Gastrocnemius medialis (tissue), 4 donors: Measurements from ENCODE around the gene DNAH17. TPM values are rescaled to one million over a fixed set of nuclear protein-coding genes. Genes with fewer than 3 reads are reported as not detected.

Experiments
- ATAC-seq, 2 donors: fragments of 150-250 bp; one replicate each; pipeline ENCODE4 v1.9.1; 2016
- DNase-seq, 2 donors: peaks; one replicate each; pipeline ENCODE4 v3.0.0-alpha.2; 2019
- H3K27ac ChIP-seq, 4 donors: fragments of 200-600 bp; sonication (generic); 1 replicate in 1 of 4; 2 replicates in 3 of 4; pipeline ENCODE4 v1.5.1; 2016 to 2018; ENCODE audit warnings: mild to moderate bottlenecking in 2 of 4, moderate library complexity in 1 of 4
- H3K27me3 ChIP-seq, 3 donors: fragments of 200-600 bp; sonication (generic) in 2 of 3; 1 replicate in 1 of 3; 2 replicates in 2 of 3; pipeline versions ENCODE4 v1.5.1 to v1.6.0; 2016 to 2019; ENCODE audit warnings: mild to moderate bottlenecking in 1 of 3, moderate library complexity in 1 of 3
- H3K36me3 ChIP-seq, 2 donors: fragments of 200-600 bp; sonication (generic) in 1 of 2; one replicate each; pipeline ENCODE4 v1.5.1; 2017 to 2018
- H3K4me1 ChIP-seq, 2 donors: fragments of 200-600 bp; sonication (generic) in 1 of 2; one replicate each; pipeline ENCODE4 v1.5.1; 2016 to 2017; ENCODE audit warnings: mild to moderate bottlenecking in 2 of 2
- H3K4me3 ChIP-seq, 4 donors: fragments of 200-600 bp; sonication (generic) in 3 of 4; 1 replicate in 1 of 4; 2 replicates in 3 of 4; pipeline ENCODE4 v1.5.1; 2016 to 2019; ENCODE audit warnings: mild to moderate bottlenecking in 2 of 4
- H3K9me3 ChIP-seq, 3 donors: fragments of 200-600 bp; sonication (generic) in 2 of 3; 1 replicate in 1 of 3; 2 replicates in 2 of 3; pipeline ENCODE4 v1.5.1; 2016 to 2019
- POLR2A ChIP-seq, 2 donors: fragments of 450-650 bp; IDR thresholded peaks; one replicate each; pipeline ENCODE4 v1.6.1; 2017; ENCODE audit warnings: antibody characterized with exemption in 2 of 2, mild to moderate bottlenecking in 2 of 2, moderate library complexity in 2 of 2
- in situ Hi-C, 4 donors: fragments of 200-750 bp; cut with MboI; loops; one replicate each; pipeline versions ENCODE4 v1.15.0 to v1.8.0; 2017; ENCODE audit warnings: low sequenced_read_pairs in 4 of 4
- intact Hi-C: fragments of 100-400 bp; cut with DNase I; formaldehyde crosslinking; loops from one replicate; pipeline ENCODE4 v1.15.1; 2023; ENCODE audit warnings: low total_unique reads
- total RNA-seq, 4 donors: library from RNA; depleted of rRNA; stranded (reverse); fragments of >200 nt; gene quantifications; one replicate each; pipeline versions ENCODE4 v1.1.0 to v1.2.3, GENCODE V29; 2016
- TF ChIP-seq, protein P1 (sequence below), 5 experiments: fragments of 450-650 bp in 3 of 5; fragments of 200-600 bp in 2 of 5; sonication (generic) in 2 of 5; IDR thresholded peaks in 4 of 5; conservative IDR thresholded peaks in 1 of 5; 1 replicate in 4 of 5; 2 replicates in 1 of 5; pipeline ENCODE4 v1.5.1; 2016 to 2019; ENCODE audit warnings: antibody characterized with exemption in 5 of 5, mild to moderate bottlenecking in 3 of 5, moderate library complexity in 3 of 5

The DNAH17 gene
- total RNA-seq, 4 donors from 2014 or later = 0.56 TPM; not detected in 3

DNA sequence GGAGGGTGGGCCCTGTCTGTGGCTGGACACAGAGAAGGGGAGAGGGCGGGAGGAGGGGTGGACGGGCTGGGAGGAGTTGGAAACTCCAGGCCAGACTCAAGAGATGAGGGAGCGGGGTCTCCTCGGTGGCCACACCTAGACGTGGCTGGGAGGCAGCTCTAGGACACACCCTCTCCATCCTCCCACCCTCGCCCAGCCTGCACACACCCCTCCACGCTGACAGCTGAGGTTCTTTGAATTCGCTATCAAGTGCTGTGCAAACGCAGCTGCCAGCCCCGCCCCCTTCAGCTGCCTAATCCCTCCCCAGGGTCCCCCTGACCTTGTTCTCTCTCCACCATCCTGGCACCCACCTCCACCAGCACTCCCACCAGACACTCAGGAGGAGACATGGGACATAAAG lies 48.7 kb downstream of the DNAH17 start:
- H3K27me3 ChIP-seq = no peaks in the 10 kb centered on the region
- H3K4me1 ChIP-seq = no peaks in the 10 kb centered on the region
- DNase-seq = no peak
- H3K4me3 ChIP-seq = no peak overlapping the region
- H3K9me3 ChIP-seq = no peaks in the 10 kb centered on the region
- ATAC-seq = no peak
- intact Hi-C loops = no loop called here
- no peak for TF ChIP-seq POLR2A (IDR thresholded peaks at IDR 0.05)
- TF ChIP-seq, protein P1, sequence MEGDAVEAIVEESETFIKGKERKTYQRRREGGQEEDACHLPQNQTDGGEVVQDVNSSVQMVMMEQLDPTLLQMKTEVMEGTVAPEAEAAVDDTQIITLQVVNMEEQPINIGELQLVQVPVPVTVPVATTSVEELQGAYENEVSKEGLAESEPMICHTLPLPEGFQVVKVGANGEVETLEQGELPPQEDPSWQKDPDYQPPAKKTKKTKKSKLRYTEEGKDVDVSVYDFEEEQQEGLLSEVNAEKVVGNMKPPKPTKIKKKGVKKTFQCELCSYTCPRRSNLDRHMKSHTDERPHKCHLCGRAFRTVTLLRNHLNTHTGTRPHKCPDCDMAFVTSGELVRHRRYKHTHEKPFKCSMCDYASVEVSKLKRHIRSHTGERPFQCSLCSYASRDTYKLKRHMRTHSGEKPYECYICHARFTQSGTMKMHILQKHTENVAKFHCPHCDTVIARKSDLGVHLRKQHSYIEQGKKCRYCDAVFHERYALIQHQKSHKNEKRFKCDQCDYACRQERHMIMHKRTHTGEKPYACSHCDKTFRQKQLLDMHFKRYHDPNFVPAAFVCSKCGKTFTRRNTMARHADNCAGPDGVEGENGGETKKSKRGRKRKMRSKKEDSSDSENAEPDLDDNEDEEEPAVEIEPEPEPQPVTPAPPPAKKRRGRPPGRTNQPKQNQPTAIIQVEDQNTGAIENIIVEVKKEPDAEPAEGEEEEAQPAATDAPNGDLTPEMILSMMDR (IDR thresholded peaks at IDR 0.05 in 4 of 5, conservative IDR thresholded peaks at IDR 0.05 in 1 of 5) = no peak
- H3K27ac ChIP-seq = no peak overlapping the region
- no peaks in the 10 kb centered on the region for H3K36me3 ChIP-seq
- in situ Hi-C loops = no loop called here

DNA sequence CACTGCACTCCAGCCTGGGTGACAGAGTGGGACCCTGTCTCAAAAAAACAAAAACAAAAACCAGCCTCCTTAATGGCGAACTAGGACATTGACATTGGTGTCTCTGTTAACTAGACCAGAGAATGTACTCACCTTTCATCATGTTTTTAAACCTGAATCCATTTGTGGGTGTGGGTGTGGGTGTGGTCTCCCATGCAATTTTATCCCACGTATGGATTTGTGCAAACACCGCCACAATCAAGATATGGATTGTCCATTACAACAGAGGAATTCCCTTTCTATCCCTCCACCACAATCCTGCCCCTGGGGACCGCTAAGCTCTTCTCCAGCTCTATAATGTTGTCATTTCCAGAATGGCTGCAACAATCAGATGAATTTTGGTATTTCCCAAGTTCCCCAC lies 49.9 kb downstream of the DNAH17 start:
- Histone ChIP-seq H3K27me3 (no peaks in the 10 kb centered on the region), H3K4me3 (no peak overlapping the region), H3K27ac (no peak overlapping the region), H3K4me1 (no peaks in the 10 kb centered on the region), H3K9me3 (no peaks in the 10 kb centered on the region), H3K36me3 (no peaks in the 10 kb centered on the region)
- intact Hi-C loops = no loop called here
- no peak for ATAC-seq
- TF ChIP-seq, protein P1 (IDR thresholded peaks at IDR 0.05 in 4 of 5, conservative IDR thresholded peaks at IDR 0.05 in 1 of 5) = no peak
- TF ChIP-seq POLR2A (IDR thresholded peaks at IDR 0.05) = no peak
- DNase-seq = no peak
- in situ Hi-C loops = no loop called here

DNA sequence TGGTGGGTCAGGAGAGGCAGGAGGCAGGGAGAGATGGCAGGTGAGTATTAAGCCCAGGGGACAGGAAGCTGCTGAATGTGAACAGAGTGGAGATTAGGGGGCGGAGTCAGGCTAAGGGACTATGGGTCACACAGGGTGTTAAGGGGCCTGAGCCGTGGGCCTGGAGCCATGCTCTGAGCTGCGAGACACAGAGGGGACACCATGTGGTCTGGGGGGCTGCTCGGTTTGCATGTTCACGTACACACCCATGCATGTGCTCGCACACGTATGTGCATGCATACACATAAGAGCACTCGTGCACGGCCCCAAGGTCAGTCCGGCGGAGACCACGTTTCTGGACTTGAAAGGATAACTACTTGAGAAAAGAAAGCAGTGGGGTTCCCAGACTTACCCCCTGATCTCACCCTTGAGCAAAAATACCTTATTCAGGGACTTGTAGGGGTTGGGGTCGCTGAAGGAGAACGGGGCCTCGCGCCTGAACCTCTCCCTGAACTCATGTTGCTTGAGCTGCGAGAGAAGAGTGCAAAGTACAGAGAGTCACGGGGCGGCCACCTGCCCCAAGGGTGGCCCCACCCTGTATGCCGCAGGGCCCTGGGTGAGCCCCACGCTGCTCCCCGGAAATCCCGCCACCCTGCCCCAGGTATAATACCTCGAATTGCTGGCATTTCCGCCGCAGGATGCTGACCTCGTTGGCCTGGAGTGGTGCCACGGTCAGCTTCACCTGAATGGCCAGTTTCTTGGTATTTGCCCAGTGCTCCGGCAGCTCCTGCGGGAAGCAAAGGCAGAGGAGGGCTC lies 50.8 kb downstream of the DNAH17 start:
- intact Hi-C loops = no loop called here
- in situ Hi-C loops = no loop called here

DNA sequence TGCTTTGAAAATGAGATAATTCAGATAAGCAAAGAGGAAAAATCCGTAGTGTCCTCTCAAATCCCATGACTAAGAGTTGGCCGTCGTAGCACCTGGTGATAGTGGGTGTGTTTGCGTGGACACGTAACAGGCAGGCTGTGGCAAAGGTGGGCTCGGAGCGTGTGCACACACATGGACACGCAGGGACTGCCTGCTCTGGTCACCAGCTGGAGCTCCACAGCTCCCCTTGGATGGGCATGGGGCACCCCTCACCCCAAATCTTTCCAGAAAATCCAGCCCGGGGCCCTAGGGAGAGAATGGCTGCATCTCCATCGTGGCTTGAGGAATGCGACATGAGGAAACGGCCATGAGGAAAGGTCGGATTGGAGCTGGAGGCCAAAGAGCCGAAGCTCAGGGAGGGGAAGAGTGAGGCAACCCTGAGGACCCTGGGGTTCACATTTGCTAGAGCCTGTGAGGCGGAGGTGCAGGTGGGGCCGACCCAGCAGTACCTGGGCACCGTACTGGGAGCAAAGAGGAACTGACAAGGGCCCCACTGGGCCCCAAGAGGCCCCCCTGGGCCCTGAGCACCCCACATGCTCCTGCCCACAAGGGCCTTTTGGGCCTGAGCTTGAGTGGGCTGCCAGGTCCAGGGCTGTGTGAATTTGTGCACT lies 51.6 kb downstream of the DNAH17 start:
- in situ Hi-C loops (no loop called here), intact Hi-C loops (no loop called here)
- Histone ChIP-seq H3K27ac (no peak overlapping the region), H3K9me3 (no peaks in the 10 kb centered on the region), H3K36me3 (no peaks in the 10 kb centered on the region), H3K4me1 (no peaks in the 10 kb centered on the region), H3K4me3 (no peak overlapping the region), H3K27me3 (no peaks in the 10 kb centered on the region)
- TF ChIP-seq, protein P1 (IDR thresholded peaks at IDR 0.05 in 4 of 5, conservative IDR thresholded peaks at IDR 0.05 in 1 of 5) = no peak
- TF ChIP-seq POLR2A (IDR thresholded peaks at IDR 0.05) = no peak
- DNase-seq (no peak), ATAC-seq (no peak)

More for the DNA sequence above, 50.8 kb downstream of the DNAH17 start:
- TF ChIP-seq POLR2A (IDR thresholded peaks at IDR 0.05) = no peak
- no peak overlapping the region for H3K27ac ChIP-seq
- no peak for ATAC-seq
- H3K36me3 ChIP-seq = no peaks in the 10 kb centered on the region
- DNase-seq = no peak
- no peaks in the 10 kb centered on the region for H3K27me3 ChIP-seq
- H3K9me3 ChIP-seq = no peaks in the 10 kb centered on the region
- H3K4me1 ChIP-seq = no peaks in the 10 kb centered on the region
- H3K4me3 ChIP-seq = no peak overlapping the region

DNA sequence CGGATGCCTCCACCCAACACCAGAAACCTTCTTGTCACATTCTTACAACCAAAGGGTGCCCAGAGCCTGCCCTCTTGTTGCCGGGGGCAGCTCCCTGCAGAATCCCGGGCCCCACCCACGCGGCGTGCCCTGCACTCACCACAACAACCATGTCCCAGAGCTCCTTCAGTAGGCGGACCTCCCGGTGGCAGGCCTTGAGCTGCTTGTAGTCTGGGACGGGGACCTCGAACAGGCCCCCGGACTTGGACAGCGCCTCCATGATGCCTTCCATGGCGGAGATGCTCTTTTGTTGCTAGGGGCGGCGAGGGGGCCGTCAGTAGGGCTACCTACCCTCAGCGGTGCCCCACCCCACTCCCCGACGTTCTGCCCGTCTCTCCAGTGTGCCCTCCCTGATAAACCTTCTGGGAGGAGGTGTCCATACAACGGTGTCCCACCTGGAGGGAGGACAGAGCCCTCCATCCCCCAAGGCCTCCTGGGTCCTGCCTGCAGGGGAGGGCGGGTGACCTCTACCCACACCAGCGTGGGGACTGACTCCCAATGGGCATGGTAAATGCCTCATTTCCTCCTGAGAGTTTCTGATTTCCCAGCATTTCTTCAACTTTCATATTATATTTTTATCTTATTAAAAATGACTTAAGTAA lies 52.2 kb downstream of the DNAH17 start:
- in situ Hi-C loops (no loop called here), intact Hi-C loops (no loop called here)
- Histone ChIP-seq H3K27ac (no peak overlapping the region), H3K4me3 (no peak overlapping the region), H3K27me3 (no peaks in the 10 kb centered on the region), H3K9me3 (no peaks in the 10 kb centered on the region), H3K36me3 (no peaks in the 10 kb centered on the region), H3K4me1 (no peaks in the 10 kb centered on the region)
- no peak for ATAC-seq
- TF ChIP-seq, protein P1 (IDR thresholded peaks at IDR 0.05 in 4 of 5, conservative IDR thresholded peaks at IDR 0.05 in 1 of 5) = no peak
- no peak for TF ChIP-seq POLR2A (IDR thresholded peaks at IDR 0.05)
- DNase-seq = no peak
